Measurements from ENCODE around the gene APLP2.
A peak's percentile ranks its signal among the peaks of the same experiment; 100 is the strongest.

- TF ChIP-seq CTCF (IDR thresholded peaks at IDR 0.05; ENCODE audit: low read depth, low read length, missing input control), result no peak
- TF ChIP-seq ZBTB33 (IDR thresholded peaks at IDR 0.05), result no peak
- no peak for TF ChIP-seq REST (IDR thresholded peaks at IDR 0.05)
- no peak for TF ChIP-seq TAF1 (conservative IDR thresholded peaks at IDR 0.05)
- no peak for TF ChIP-seq YY1 (IDR thresholded peaks at IDR 0.05)
- no peak for TF ChIP-seq GABPA (IDR thresholded peaks at IDR 0.05 in 1 of 2, conservative IDR thresholded peaks at IDR 0.05 in 1 of 2)
- no peak for TF ChIP-seq SP1 (IDR thresholded peaks at IDR 0.05)
- TF ChIP-seq RAD21 (IDR thresholded peaks at IDR 0.05), result peak in 1 of 2 donors; percentile 58
- no peak for TF ChIP-seq MAX (IDR thresholded peaks at IDR 0.05)
- TF ChIP-seq HNF4G (IDR thresholded peaks at IDR 0.05), result no peak
These were observed 76.5 kb downstream of the APLP2 start for GRCh38 chr11:130145975-130146776.
